GM18499 (cell line): ENCODE measurements around the gene SETD2.
"Not testable (repeated sequence)": the region's sequence is repeated elsewhere in the genome, so short reads cannot be mapped to it uniquely, and the experiment has no call there.

ENCODE experiments used
- ATAC-seq: cut with Tn5 transposase; IDR thresholded peaks from one replicate; pipeline ENCODE4 v1.9.1; 2021; ENCODE audit warnings: moderate number of reproducible peaks; ENCODE audit not compliant: insufficient read depth, unreplicated experiment

SETD2 gene

DNA sequence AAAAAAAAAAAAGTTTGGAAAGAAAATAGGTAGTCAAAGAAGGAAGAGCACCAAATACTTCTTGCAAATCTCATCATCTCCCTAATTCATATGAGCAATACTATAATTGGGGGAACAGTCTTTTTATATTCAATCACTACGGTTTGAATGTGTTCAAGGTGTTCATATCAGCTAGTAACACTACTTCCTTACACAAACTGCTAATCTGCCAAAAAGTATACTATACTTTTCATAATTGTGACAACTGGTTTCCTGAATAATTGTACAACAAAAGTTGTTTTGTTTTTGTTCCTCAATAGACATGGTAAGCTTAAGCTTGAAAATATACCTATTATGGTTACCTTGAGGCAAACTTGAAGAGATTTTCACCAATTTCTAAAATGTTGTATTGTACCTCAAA lies 12.1 kb downstream of the SETD2 start:
- no peak for ATAC-seq

DNA sequence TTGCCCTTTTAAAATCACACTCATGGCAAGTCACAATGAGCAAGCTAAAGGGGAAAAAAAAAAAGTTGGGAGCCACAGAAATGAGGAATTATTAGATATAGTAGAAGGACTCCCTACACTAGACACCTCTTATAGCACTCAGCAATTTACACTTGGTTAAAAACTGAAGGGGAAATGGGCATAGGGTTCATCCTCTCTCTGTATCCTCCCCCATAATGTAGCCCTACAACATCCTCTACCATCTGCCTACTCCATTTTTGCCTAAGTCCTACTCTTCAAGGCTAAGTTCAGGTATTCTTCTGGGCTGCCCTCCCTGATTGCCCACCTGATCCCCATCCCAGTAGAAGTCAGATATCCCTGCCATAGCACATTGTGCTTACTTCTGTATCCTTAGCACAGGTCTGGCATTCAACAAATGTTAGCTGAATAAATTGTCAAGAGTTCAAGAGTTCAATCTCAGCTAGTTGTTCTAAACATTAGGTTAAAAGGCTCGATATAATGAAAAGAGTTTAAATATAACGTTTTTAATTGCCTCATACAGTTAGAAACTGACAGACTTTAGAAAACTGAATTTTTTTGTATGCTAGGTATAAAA lies 14.5 kb downstream of the SETD2 start:
- no peak for ATAC-seq

GRCh38 chr3:47145272-47145671 lies 18.6 kb downstream of the SETD2 start:
- ATAC-seq, result no peak

DNA sequence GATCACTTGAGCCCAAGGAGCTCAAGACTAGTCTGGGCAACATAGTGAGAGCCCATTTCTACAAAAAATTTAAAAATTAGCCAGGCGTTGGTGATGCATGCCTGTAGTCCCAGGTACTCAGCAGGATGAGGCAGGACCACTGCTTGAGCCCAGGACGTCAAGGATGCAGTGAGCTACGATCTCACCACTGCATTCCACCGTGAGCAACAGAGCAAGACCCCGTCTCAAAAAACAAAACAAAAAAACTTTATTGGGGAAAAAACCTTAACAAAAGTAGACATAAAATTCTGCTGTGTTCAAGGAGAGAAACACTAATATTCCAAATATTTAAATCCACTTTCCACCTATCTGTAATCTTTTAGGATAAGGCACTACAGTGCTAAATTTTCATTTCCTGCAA lies 20.8 kb downstream of the SETD2 start:
- ATAC-seq, result no peak

DNA sequence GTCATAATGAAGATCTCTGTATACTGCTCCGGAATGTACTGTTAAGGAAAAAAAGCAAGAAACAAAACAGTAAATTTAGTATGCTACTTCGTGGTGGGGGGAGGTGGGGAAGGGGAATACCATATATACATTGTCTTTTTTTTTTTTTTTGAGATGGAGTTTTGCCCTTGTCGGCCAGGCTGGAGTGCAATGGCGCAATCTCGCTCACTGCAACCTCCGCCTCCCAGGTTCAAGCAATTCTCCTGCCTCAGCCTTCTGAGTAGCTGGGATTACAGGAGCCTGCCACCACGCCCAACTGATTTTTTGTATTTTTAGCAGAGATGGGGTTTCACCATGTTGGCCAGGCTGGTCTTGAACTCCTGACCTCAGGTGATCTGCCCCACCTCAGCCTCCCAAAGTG lies 21.4 kb downstream of the SETD2 start:
- not testable (repeated sequence) for ATAC-seq

- peak; percentile 77 for ATAC-seq
Observed at GRCh38 chr3:47140973-47141461, 22.9 kb downstream of the SETD2 start.

- ATAC-seq, result not testable (repeated sequence)
Observed at GRCh38 chr3:47140553-47140952, 23.4 kb downstream of the SETD2 start.

DNA sequence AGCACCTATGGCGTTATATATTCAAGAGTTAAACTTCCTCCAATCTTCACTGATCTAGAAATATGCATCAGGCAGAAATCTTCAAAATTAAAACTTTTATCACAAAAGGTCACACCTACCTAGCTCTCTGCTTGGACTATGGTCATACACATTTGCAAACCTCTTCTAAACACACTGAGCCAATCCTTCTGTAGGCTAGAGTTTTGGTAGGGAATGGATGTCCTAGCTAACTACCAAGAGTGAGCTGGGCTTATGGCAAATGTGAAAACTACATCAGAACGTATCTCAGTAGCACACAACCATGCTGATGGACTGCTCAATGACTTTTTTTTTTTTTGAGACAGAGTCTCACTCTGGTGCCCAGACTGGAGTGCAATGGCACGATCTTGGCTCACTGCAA lies 29.6 kb downstream of the SETD2 start:
- no peak for ATAC-seq

DNA sequence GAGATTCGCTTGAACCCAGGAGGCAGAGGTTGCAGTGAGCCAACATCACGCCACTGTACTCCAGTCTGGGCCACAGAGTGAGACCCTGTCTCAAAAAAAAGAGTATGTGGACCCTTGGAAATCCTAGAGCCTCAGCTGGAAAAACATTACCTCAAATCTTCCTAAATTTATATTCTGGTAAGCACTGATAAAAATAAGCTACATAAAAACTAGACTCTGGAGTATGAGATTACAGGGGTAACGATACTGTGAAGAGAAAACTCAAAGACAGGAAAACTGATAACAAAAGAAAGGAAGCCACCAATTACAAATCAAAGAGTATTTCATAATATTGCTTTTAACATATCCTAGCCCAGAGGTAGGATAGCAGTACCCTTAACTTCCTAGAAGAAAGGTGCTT lies 30.3 kb downstream of the SETD2 start:
- no peak for ATAC-seq

- ATAC-seq, result no peak
Observed at GRCh38 chr3:47130557-47130956, 33.4 kb downstream of the SETD2 start.

DNA sequence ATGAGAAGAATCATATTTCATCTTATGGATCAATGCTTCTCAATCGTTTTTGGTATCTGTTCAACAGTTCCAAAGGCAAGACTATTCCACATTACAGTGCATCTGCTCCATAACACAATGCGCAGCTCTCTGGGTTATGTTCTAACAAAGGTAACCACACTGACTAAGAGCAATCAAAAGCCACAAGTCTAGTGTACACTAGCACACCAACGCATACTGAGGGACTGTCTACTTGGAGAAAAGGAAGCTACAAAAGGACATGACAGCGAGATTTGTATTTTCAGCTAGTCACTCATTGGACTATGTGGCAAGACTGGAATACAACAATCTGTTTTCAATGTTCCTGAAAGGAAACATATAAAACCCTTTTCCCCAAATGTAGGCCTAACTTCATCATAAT lies 35.8 kb downstream of the SETD2 start:
- ATAC-seq, result no peak

- ATAC-seq, result no peak
Observed at GRCh38 chr3:47123857-47124256, 40.1 kb downstream of the SETD2 start.

DNA sequence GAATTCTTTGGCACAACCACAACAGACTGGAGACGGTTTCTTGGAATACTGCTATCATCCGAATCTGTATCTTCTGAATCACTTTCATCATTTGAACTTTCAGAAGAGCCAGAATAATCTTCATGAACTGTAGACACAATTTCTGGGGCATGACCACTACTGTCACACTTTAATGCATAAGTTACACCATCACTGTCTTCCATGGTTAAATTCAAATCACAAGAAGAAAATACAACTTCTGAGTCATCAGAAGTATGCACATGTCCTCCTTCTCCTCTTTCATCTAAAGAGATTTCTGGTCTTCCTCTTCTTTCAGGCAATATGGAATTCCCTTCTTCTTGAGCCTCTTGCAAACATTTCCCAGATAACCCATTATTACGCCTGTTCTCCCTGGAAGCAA lies 42.5 kb downstream of the SETD2 start:
- no peak for ATAC-seq

DNA sequence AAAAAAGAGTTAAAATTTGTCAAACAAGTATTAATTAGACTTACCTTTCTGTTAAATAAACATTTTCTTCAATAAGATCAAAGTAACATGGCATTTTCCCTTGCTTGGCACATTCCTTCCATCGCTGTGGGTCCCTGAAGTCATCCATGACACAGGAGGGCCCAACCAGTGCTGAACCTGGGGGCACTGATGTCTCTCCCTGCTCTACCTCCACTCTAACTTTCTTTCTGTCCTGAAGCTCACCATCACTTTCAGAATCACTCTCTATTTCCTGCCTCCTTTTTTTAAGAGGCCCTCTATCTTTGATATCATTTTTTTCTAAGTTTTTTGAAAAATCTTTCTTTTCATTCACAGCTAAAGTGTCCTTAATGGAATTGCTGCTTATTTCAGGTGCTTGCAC lies 43.8 kb downstream of the SETD2 start:
- no peak for ATAC-seq

DNA sequence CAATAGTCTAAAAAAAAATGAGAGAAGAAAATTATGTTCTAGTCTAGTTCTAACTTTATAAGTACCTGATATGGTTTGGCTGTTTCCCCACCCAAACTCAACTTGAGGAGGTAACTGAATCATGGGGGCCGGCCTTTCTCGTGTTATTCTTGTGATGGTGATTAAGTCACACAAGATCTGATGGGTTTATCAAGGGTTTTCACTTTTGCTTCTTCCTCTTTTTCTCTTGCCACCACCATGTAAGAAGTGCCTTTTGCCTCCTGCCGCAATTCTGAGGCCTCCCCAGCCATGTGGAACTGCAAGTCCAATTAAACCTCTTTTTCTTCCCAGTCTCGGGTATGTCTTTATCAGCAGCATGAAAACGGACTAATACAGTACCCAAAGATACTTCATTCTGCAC lies 44.5 kb downstream of the SETD2 start:
- not testable (repeated sequence) for ATAC-seq

GRCh38 chr3:47117807-47118364 lies 46.0 kb downstream of the SETD2 start:
- no peak for ATAC-seq

GRCh38 chr3:47115524-47115923 lies 48.4 kb downstream of the SETD2 start:
- not testable (repeated sequence) for ATAC-seq

- no peak for ATAC-seq
Observed at GRCh38 chr3:47113669-47114365, 50.1 kb downstream of the SETD2 start.

DNA sequence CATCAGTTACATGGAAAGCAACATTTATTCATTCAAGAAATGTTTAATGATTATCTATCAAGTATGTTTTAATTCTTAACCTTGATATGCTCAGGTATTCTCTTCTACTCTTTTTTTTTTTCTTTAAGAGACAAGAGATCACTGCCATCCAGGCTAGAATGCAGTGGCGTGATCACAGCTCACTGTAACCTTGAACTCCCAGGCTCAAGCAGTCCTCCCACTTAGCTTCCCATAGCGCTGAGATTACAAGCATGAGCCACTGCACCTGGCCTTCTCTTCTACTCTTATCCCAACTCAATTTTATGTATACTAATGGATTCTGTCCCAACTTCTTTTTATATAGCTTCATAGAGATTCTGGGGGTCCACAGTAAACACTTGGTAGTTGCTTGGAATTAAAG lies 50.9 kb downstream of the SETD2 start:
- ATAC-seq, result no peak

DNA sequence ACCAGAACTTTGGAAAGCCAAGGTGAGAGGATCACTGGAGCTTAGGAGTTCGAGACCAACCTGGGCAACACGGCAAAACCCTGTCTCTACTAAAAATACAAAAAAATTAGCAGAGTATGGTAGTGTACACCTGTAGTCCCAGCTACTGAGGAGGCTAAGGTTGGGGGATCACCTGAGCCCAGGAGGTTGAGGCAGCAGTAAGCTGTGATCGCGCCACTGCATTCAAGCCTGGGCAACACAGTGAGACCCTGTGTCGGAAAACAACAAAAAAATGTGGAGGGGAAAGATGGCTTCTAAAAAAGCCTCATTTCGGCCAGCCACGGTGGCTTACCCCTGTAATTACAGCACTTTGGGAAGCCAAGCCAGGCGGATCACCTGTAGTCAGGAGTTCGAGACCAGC lies 54.5 kb downstream of the SETD2 start:
- ATAC-seq, result no peak

DNA sequence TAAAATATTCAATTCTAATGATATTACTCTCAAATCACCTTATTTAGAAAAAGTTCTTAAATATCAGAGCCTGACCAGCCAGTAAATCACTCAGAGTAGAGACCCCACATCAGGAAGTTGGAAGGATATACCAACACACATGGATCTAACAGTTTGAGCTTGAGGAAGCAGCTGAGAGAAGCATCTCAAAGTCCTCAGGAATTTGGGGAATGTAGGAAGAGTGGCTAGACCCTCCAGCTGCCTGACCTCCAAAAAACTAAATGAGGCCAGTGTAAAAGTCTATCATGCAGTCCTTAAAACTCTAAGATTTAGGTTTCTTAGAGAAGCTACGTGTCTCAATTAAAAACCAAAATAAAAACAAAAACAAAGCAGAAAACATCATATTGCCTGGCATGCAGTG lies 55.4 kb downstream of the SETD2 start:
- no peak for ATAC-seq

- no peak for ATAC-seq
Observed at GRCh38 chr3:47104259-47104658, 59.7 kb downstream of the SETD2 start.
